Kidney glomerular epithelial cell (primary cell): ENCODE measurements around the gene SPECC1.
"Not testable (repeated sequence)": the region's sequence is repeated elsewhere in the genome, so short reads cannot be mapped to it uniquely, and the experiment has no call there.

Source experiments
- DNase-seq: peaks from one replicate; lab custom pipeline; 2025; lab: John Stamatoyannopoulos, UW

Gene SPECC1

DNA sequence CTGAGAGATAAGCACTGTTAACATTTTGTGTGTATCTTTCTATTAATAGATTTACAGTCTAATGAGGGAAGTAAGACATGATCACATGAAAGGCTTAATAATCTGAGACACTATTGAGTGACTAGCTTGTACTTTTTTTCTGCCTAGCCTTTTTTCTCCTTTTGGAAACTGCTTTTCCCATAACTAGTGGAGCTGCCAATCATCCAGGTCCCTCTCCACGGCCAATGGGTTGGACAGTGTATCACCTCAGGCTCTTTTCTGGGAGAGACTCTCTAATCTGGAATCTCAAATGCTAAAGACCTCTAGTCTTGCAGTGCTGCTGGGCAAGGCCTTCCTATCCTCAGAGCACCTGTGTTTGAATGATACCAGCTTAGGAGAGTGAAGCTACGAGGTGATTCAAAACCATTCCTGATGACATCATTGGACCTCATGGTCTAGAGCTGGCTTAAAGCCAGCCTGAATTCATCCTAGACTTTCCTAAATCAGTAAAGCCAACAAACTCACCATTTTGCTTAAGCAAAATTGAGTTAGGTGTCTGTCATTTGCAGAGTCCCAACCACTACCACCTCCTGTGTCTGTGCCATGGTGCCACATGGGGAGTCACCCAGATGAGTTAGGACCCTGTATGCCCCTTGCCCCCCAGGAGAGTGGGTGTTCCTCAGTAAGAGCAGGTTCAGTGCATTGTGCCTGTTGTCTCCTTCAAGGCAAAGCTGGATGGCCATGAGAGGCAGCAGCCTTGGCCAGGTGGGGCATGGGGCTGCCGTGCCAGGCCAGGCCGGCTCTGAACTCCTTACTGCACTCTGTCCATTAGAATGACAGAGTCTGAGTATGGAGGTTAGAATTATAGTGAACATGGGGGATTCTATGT, 62.9 kb downstream of the SPECC1 start:
- no peak for DNase-seq

DNA sequence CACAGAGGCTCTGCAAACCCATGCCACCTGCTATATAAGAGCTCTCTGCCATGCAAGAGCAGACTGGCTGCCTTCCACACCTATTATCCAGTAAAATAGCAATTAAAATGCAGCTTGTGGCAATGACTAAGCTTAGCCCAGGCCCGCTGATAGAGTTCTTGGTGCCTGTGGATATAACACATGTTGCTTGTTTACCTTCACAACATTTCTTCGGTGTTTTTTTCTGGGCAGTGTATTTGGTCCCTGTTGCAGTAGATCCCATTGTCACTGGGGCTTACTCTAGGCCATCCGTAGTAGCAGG, 63.5 kb downstream of the SPECC1 start:
- DNase-seq = no peak

DNA sequence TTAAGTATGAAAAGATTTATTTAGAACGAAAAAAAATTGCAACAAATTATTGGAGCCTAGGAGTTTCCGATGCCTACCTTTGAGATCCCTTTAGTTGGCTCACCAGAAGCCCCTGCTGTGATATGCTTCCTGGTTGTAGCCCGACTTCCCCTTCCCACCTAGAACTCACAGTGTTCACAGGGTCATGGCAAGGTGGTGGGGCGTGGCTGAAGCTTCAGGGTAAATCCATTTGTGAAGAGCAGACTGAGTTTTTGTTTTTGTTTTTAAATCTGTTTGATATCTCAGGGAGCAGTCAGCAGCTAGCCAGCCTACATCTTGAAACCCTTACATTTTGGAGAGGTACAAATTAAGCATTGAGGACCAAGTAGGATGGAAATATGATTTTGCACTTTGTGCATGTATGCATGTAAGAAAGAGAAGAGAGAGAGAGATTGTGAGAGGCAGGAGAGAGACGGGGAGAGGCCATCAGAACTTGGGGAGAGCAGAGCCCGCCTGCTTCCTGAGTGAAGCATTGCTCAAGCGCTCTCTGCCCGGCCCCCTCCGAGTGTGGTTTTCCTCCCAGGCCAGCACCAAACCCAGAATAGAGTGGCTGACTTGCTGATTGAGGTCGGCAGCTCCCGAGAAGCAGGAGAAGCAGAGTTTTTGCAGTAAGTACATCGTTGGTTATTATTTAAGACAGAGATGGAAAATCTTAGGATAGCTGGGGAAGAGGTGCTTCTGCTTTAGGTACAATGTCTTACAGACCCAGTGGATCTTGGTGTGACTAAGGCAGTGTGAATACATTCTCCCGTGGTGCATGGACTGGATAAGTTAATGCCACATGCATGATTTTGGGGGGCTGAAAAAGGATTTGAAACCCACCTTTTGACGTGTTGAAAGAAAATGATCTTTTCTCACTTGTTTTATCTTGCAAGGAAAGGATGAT, 64.2 kb downstream of the SPECC1 start:
- DNase-seq = no peak

DNA sequence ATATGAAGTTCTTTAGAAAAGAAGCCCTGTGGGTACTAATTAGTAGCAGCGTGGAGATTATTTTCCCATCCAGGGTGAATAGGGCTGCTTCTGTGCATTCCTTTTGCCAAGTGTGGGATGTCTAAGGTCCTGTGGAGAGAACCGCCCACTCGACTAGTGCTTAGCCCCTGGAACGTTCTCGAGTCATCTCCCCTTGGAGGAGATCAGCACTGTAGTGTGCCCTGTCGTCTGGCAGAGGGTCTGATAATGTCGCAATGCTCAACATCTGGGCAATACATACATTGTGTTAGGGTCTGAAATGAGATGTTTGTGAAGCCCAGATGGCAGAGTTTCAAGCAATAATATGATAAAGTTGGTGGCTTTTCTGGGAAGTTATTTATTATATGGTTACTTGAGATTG, 64.8 kb downstream of the SPECC1 start:
- no peak for DNase-seq

DNA sequence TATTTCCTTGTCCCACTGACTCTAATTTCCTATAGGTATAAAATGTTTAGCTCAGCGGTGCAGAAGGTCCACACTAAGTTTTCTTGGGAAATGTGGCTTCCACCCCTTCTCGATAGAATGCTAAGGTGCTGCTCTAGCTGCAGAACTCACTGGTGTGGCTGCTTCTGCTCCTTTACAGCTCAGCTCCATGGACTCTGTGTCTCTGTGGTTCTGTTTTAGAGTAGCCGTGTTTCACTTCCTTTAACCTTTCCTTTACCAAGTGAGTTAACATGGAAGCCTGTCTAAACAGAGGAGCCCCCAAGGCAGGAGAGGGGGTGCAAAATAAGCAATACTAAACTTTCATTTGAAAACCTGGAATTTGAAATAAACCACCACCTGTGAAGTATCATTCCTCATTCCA, 65.3 kb downstream of the SPECC1 start:
- DNase-seq = no peak

DNA sequence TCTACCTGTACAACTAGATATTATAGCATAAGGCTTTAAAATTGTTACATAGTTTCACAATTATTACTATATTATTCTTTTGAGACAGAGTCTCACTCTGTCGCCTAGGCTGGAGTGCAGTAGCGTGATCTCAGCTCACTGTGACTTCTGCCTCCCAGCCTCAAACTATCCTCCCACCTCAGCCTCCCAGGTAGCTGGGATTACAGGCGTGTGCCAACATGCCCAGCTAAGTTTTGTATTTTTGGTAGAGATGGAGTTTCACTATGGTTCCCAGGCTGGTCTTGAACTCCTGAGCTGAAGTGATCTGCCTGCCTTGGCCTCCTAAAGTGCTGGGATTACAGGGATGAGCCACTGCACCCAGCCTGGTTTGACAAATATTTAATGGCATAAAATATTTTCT, 67.0 kb downstream of the SPECC1 start:
- not testable (repeated sequence) for DNase-seq

DNA sequence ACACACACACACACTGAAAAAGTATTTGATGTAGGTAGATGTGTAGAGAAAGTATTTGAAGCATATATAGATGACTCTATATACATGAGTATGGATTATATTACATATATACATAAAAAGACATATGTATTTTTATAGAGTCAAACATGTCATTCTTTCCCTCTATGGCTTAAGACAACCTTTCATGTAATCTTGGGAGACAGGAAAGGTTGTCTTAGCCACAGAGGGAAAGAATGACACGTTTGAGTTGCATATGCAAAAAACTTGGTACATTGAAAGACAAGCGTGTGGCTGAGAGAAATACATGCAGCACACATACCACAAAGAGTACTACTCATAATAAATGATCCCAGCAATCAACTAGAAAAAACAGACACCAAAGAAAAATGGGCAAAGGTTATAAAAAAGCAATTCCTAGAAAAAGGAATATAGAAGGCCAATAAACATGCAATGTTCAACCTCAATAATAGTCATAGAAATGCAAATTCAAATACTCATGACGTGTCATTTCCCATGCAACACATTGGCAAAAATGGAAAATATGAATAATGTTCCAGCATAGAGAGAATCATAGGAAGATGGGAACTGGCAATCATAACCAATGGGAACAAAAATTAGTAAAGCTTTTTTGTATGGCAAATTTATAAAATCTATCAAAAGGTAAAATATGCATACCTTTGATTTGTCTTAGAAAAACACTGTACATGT, 69.0 kb downstream of the SPECC1 start:
- DNase-seq = no peak

- DNase-seq = no peak
These were observed 71.4 kb downstream of the SPECC1 start for GRCh38 chr17:20080513-20080912.

DNA sequence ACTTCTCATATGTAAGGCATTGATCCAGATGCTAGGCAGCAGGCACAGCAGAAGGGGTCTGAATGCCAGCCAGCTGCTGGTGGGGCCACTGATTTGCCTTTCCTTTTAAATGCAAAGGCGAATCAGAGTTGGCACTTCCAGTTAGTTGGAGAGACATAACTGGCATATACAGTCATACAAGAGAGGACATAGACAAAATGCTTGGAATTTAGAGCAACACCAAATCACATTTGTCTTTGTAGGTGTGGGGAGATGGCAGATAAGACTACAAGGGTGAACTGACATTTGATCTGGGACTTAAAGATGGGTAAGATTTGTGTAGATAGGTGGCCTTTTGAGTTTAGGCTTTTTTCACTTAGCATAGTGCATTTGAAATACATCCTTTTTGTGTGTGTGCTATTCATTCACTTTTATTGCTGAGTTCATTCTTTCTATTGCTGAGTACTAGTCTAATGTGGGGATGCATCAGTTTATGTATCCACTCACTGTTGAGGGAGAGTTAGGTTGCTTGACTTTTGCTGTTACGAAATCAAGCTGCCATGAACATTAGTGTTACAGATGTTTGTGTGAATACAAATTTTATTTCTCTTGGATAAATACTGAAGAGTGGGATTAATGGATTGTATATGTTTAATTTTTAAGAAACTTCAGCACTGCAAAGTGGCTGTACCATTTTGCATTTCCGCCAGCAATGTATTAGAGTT, 74.1 kb downstream of the SPECC1 start:
- DNase-seq = no peak

DNA sequence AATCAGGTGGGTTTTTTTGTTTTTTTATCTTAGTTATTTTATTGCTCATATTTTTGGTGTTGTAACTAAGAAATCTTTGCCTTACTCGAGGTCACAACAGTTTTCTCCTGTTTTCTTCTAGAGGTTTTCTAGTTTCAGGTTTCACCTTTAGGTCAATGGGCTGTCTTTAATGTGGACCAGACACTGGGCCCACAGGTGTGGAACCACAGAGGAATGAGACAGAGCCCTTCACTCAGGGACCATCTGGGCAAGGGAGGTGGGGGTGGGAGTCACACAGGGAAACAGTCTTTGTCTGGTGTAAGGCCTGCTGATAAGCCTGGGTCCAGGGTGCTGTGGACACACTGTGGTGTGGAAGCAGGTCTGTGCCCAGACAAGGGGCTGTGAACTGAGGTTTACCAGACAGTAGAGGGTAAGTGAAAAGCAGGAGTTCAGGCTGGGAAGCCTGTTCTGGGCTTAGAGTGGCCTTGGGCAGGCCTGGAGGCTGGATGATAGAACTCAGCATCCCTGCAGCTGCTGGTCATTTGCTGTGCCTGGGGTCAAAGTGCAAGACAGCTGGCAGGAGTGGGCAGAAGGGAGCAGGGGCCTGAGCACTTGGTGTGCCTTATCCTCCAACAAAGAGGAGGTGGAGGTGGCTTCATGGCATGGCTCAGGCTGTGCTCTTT, 75.6 kb downstream of the SPECC1 start:
- no peak for DNase-seq

- no peak for DNase-seq
These were observed 76.2 kb downstream of the SPECC1 start for GRCh38 chr17:20085283-20085845.

DNA sequence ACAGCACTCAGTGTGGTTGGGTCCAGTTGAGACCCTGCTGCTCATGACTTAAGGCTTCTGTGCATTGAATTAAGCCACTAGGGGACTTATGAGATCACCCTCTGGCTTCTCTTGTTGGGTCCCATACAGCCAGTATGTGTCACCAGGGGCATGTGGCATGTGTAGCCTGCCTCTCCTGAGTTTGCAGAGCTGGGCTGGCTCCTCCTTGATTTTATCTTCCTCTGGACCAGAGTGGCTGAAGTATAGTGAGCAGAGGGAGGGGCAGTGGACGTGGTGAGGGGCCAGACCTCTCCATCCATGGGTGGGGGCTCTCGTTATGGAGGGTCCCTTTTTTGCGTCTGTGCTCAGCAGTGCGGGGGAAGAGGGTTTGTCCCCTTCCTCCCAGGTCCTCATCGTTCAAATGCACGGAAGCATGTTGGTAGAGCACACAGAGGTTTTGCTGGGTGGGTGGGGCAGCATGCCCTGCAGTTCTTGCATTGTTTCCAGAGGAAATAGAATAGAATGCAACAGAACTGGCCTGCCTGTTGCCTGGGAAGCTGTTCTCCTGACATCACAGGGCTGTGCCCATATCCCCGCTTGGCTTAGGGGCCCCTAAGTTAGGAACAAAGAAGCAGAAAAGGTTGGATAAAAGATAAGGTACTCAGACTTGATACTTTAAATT, 77.4 kb downstream of the SPECC1 start:
- no peak for DNase-seq

GRCh38 chr17:20087538-20088250, 78.5 kb downstream of the SPECC1 start:
- DNase-seq = no peak

DNA sequence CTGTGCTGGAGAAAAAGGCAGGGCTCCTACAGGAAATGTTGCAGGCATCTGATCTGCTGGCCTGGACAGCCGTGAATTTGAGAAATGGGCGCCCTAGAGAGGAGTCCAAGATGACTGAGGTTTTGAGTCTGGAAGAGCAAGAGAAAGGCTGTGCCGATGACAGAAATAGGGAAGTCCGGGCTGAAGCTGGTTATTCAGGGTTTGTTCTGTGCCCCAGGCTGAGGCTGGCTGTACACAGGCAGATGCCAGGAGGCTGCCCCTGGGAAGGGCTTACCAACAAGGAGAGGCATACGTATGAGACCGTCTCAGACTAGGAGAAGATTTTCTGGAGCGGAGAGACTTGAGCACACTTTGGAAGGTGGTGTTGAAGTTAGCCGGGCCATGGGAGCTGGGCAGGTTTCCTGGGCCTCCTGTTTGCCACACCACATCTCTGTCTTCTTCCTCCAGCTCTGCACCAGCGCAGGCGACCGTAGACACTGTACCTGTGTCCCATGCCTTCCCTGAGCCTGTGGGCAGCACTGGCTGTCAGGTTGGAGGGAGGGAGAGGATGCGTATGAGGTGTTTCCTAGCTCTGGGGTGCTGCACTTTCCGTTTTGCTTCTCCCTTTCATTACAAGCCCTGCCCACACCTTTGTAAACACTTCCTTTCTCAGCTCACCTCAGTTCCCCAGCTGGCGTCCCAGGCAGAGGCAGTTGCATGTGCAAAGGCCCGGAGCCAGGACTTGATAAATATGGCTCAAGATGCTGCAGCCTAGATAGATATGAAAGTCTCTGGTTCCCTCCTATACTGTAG, 80.8 kb downstream of the SPECC1 start:
- DNase-seq = no peak

GRCh38 chr17:20091174-20092029, 82.2 kb downstream of the SPECC1 start:
- DNase-seq = no peak

DNA sequence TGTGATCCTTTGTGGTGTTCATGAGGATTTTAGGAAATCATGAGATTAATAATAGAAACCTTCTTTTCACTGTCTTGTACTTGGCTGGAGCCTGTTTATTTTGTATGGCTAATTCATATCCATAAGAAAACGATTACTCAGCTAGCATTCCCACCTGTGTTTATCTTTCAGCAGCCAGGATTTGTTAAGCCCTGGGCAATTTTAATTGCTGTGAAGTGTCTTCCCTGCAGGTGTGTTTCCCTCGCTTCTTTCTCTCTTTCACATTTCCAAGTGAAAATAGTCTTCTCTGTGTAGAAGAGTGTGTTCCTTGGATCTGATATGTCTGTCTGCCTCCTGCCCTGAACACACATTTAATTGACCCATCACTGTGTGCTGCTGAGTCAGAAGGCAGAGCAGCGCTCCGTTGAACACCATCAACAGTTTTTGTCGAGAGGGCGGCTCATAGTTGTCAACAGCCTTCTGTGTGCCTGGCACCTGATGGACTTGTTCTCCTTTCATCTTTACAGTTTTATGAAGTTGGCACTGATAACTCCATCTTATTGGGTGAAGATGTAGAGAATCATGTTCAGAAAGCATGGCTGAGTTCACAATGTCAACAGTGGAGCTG, 83.2 kb downstream of the SPECC1 start:
- DNase-seq = no peak

DNA sequence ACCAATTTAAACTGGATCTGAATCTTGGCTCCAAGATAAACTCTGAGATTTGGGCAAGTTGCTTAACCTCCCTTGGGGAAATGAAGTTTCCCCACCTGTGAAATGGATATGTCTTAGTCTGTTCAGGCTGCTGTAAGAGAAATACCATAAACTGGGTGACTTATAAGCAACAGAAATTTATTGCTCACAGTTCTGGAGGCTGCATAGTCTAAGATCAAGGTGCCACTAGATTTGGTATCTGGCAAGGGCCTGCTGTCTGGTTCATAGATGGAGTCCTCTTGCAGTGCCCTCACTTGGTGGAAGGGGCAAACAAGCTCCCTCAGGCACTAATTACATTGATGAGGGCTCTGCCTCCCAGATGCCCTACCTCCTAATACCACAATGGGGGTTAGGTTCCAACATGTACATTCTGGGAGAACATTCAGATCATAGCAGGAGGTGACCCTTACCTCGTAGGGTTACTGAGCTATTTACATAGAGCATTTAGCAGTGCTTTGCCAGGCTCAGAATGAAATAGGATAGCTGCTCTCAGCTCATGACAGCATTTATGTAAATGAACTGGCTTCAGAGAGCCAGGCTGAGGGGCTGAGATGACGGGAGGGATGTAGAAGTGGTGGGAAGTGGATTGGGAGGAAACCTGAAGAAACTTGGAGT, 83.9 kb downstream of the SPECC1 start:
- no peak for DNase-seq
